NCI-H2227 (cell line): Measurements from ENCODE around the gene UTRN.

Experiments
- DNase-seq: peaks from one replicate; lab custom pipeline; 2025; ENCODE audit not compliant: unreplicated experiment; lab: John Stamatoyannopoulos, UW

UTRN gene

GRCh38 chr6:144284783-144285547 is at the start of gene UTRN:
Gene UTRN (plus strand): TSS chr6:144285335. CDS start chr6:144291829, 6,494 bp downstream.
- DNase-seq = peak; percentile 19

GRCh38 chr6:144244688-144245087 is 40.4 kb upstream of the UTRN start:
- no peak for DNase-seq

GRCh38 chr6:144246988-144247387 is 38.1 kb upstream of the UTRN start:
- DNase-seq = no peak

GRCh38 chr6:144248003-144248402 is 37.1 kb upstream of the UTRN start:
- no peak for DNase-seq

GRCh38 chr6:144248476-144249301 is 36.4 kb upstream of the UTRN start:
- DNase-seq = no peak

- no peak for DNase-seq
Measured at GRCh38 chr6:144250276-144250675, 34.9 kb upstream of the UTRN start.

GRCh38 chr6:144252259-144252658 is 32.9 kb upstream of the UTRN start:
- DNase-seq = no peak

- DNase-seq = no peak
Measured at GRCh38 chr6:144259986-144260385, 25.1 kb upstream of the UTRN start.

GRCh38 chr6:144262470-144263369 is 22.4 kb upstream of the UTRN start:
- no peak for DNase-seq

- DNase-seq = no peak
Measured at GRCh38 chr6:144263786-144264185, 21.3 kb upstream of the UTRN start.

- no peak for DNase-seq
Measured at GRCh38 chr6:144264270-144265060, 20.7 kb upstream of the UTRN start.

- DNase-seq = no peak
Measured at GRCh38 chr6:144265061-144265357, 20.1 kb upstream of the UTRN start.

GRCh38 chr6:144265390-144265789 is 19.7 kb upstream of the UTRN start:
- DNase-seq = no peak

- DNase-seq = no peak
Measured at GRCh38 chr6:144266091-144266649, 19.0 kb upstream of the UTRN start.

- DNase-seq = no peak
Measured at GRCh38 chr6:144268794-144269349, 16.3 kb upstream of the UTRN start.

GRCh38 chr6:144277174-144277573 is 8.0 kb upstream of the UTRN start:
- DNase-seq = no peak

GRCh38 chr6:144277605-144278227 is 7.4 kb upstream of the UTRN start:
- DNase-seq = no peak

- DNase-seq = no peak
Measured at GRCh38 chr6:144278659-144279314, 6.3 kb upstream of the UTRN start.
